Stimulated activated naive CD4-positive, alpha-beta T cell treated with Interleukin-2 at 50 U/mL for 16 hours (primary cell): ENCODE data around the gene SARS2.
A peak's percentile ranks its signal among the peaks of the same experiment; 100 is the strongest.

Experiments
- DNase-seq: peaks from one replicate; lab custom pipeline; 2025; lab: John Stamatoyannopoulos, UW

Gene SARS2

GRCh38 chr19:38917921-38918491 lies 12.6 kb downstream of the SARS2 start:
- no peak for DNase-seq

- no peak for DNase-seq
Observed at GRCh38 chr19:38917516-38917915, 13.0 kb downstream of the SARS2 start.

- DNase-seq, result no peak
Observed at GRCh38 chr19:38915329-38916321, 14.9 kb downstream of the SARS2 start.

GRCh38 chr19:38913958-38914357 lies 16.6 kb downstream of the SARS2 start:
- DNase-seq, result no peak

GRCh38 chr19:38912600-38913514 lies 17.7 kb downstream of the SARS2 start:
- no peak for DNase-seq

GRCh38 chr19:38911388-38912001 lies 19.1 kb downstream of the SARS2 start:
- no peak for DNase-seq

- DNase-seq, result no peak
Observed at GRCh38 chr19:38910488-38910887, 20.1 kb downstream of the SARS2 start.

- DNase-seq, result no peak
Observed at GRCh38 chr19:38908911-38909310, 21.7 kb downstream of the SARS2 start.

GRCh38 chr19:38907670-38908069 lies 22.9 kb downstream of the SARS2 start:
- DNase-seq, result no peak

- DNase-seq, result no peak
Observed at GRCh38 chr19:38907227-38907626, 23.3 kb downstream of the SARS2 start.

GRCh38 chr19:38905620-38906019 lies 24.9 kb downstream of the SARS2 start:
- no peak for DNase-seq

GRCh38 chr19:38904581-38905539 lies 25.7 kb downstream of the SARS2 start:
- DNase-seq, result no peak

GRCh38 chr19:38901683-38902082 lies 28.9 kb downstream of the SARS2 start:
- DNase-seq, result no peak

GRCh38 chr19:38900743-38901190 lies 29.8 kb downstream of the SARS2 start:
- no peak for DNase-seq

- DNase-seq, result no peak
Observed at GRCh38 chr19:38900202-38900629, 30.3 kb downstream of the SARS2 start.

- DNase-seq, result peak; percentile 100
Observed at GRCh38 chr19:38899447-38900201, 30.9 kb downstream of the SARS2 start, which contains the start of the genes NFKBIB and SIRT2. Gene NFKBIB (plus strand): TSS chr19:38899969. CDS start chr19:38900033, 64 bp downstream. Gene SIRT2 (minus strand): TSS chr19:38899618. CDS start chr19:38899521, 97 bp downstream.

GRCh38 chr19:38898788-38899446 lies 31.6 kb downstream of the SARS2 start:
- DNase-seq, result no peak

GRCh38 chr19:38894968-38895367 lies 35.6 kb downstream of the SARS2 start:
- no peak for DNase-seq

- DNase-seq, result no peak
Observed at GRCh38 chr19:38893341-38893771, 37.2 kb downstream of the SARS2 start.
